Activated naive CD8-positive, alpha-beta T cell treated with anti-CD3 and anti-CD28 coated beads, Interleukin-2, amount 50 U/mL, for 16 hours (primary cell): ENCODE measurements around the gene UBTD1.
"Not testable (repeated sequence)": the region's sequence is repeated elsewhere in the genome, so short reads cannot be mapped to it uniquely, and the experiment has no call there.

Experiments used
- DNase-seq: peaks from one replicate; pipeline ENCODE4 v3.0.0-alpha.2; 2020; ENCODE audit warnings: low read depth, low spot score

The UBTD1 gene

GRCh38 chr10:97562329-97562728 lies 63.6 kb downstream of the UBTD1 start:
- DNase-seq, result not testable (repeated sequence)

GRCh38 chr10:97563337-97563736 lies 64.6 kb downstream of the UBTD1 start:
- DNase-seq, result no peak

GRCh38 chr10:97564776-97565175 lies 66.1 kb downstream of the UBTD1 start:
- no peak for DNase-seq

- DNase-seq, result no peak
Observed at GRCh38 chr10:97566336-97566996, 67.7 kb downstream of the UBTD1 start.

- no peak for DNase-seq
Observed at GRCh38 chr10:97567891-97568290, 69.2 kb downstream of the UBTD1 start.

GRCh38 chr10:97570146-97570788 lies 71.5 kb downstream of the UBTD1 start:
- no peak for DNase-seq

- DNase-seq, result no peak
Observed at GRCh38 chr10:97570789-97571471, 72.2 kb downstream of the UBTD1 start.

GRCh38 chr10:97571622-97572021 lies 72.9 kb downstream of the UBTD1 start:
- no peak for DNase-seq

- no peak for DNase-seq
Observed at GRCh38 chr10:97572214-97572989, 73.7 kb downstream of the UBTD1 start, which contains the start of gene ANKRD2. Gene ANKRD2 (plus strand): TSS chr10:97572779. CDS start chr10:97572789, 10 bp downstream.

- DNase-seq, result no peak
Observed at GRCh38 chr10:97573021-97573420, 74.3 kb downstream of the UBTD1 start.

- DNase-seq, result no peak
Observed at GRCh38 chr10:97573672-97574071, 74.9 kb downstream of the UBTD1 start.

GRCh38 chr10:97574374-97575126 lies 75.8 kb downstream of the UBTD1 start:
- DNase-seq, result no peak

GRCh38 chr10:97575127-97575668 lies 76.5 kb downstream of the UBTD1 start:
- no peak for DNase-seq

GRCh38 chr10:97576487-97576886 lies 77.8 kb downstream of the UBTD1 start:
- not testable (repeated sequence) for DNase-seq

- DNase-seq, result no peak
Observed at GRCh38 chr10:97577701-97578100, 79.0 kb downstream of the UBTD1 start.

GRCh38 chr10:97578171-97578844 lies 79.6 kb downstream of the UBTD1 start:
- DNase-seq, result no peak

GRCh38 chr10:97580421-97581367 lies 82.0 kb downstream of the UBTD1 start:
- DNase-seq, result no peak

- no peak for DNase-seq
Observed at GRCh38 chr10:97582169-97582568, 83.4 kb downstream of the UBTD1 start.

GRCh38 chr10:97583476-97583875 lies 84.8 kb downstream of the UBTD1 start:
- DNase-seq, result no peak
